ENCODE data around the gene NOC2L. TPM values are rescaled to one million over a fixed set of nuclear protein-coding genes. Genes with fewer than 3 reads are reported as not detected.

NOC2L gene
- total and polyA plus RNA-seq, 5 donors from 2014 or later, result 36.8 to 56.6 (median 54.0) TPM

- no peak overlapping the region for H3K27ac ChIP-seq (ENCODE audit: insufficient read depth, low read length, poor library complexity, severe bottlenecking)
- no peak overlapping the region for H3K27ac Mint-ChIP-seq
- H3K4me1 Mint-ChIP-seq, result peaks cover 0 to 10% (median 3%) of the 10 kb centered on the region in 4 donors
- no peaks in the 10 kb centered on the region for H3K9me3 Mint-ChIP-seq
- peaks cover 2% of the 10 kb centered on the region for H3K27me3 ChIP-seq (ENCODE audit: control insufficient read depth, insufficient read depth, low read length)
- ATAC-seq (ENCODE audit: low read depth in 2 of 2), result no peak
- H3K4me3 Mint-ChIP-seq, result no peak overlapping the region
- H3K36me3 Mint-ChIP-seq, result no peaks in the 10 kb centered on the region
- no peaks in the 10 kb centered on the region for H3K36me3 ChIP-seq (ENCODE audit: control insufficient read depth, insufficient read depth, low read length)
- peaks cover 3% of the 10 kb centered on the region for H3K4me1 ChIP-seq (ENCODE audit: control insufficient read depth, insufficient read depth, low read length, poor library complexity, severe bottlenecking)
- DNase-seq, result no peak
- no peaks in the 10 kb centered on the region for H3K9me3 ChIP-seq (ENCODE audit: control insufficient read depth in 2 of 2, low read length in 2 of 2)
- H3K27me3 Mint-ChIP-seq, result peaks cover 40% of the 10 kb centered on the region
- H3K4me3 ChIP-seq (ENCODE audit: low read depth, low read length), result no peak overlapping the region
These were observed 28.4 kb downstream of the NOC2L start for GRCh38 chr1:930633-931138.

- Histone ChIP-seq H3K27me3 (ENCODE audit: control insufficient read depth, insufficient read depth, low read length) (peaks cover 2% of the 10 kb centered on the region), H3K4me1 (ENCODE audit: control insufficient read depth, insufficient read depth, low read length, poor library complexity, severe bottlenecking) (peaks cover 8% of the 10 kb centered on the region), H3K27ac (ENCODE audit: insufficient read depth, low read length, poor library complexity, severe bottlenecking) (no peak overlapping the region), H3K36me3 (ENCODE audit: control insufficient read depth, insufficient read depth, low read length) (no peaks in the 10 kb centered on the region), H3K9me3 (ENCODE audit: control insufficient read depth in 2 of 2, low read length in 2 of 2) (no peaks in the 10 kb centered on the region), H3K4me3 (ENCODE audit: low read depth, low read length) (no peak overlapping the region)
- peaks cover 0 to 10% (median 3%) of the 10 kb centered on the region in 4 donors for H3K4me1 Mint-ChIP-seq
- H3K9me3 Mint-ChIP-seq, result no peaks in the 10 kb centered on the region
- no peak overlapping the region for H3K27ac Mint-ChIP-seq
- peaks cover 39% of the 10 kb centered on the region for H3K27me3 Mint-ChIP-seq
- DNase-seq (no peak), ATAC-seq (ENCODE audit: low read depth in 2 of 2) (no peak)
- H3K4me3 Mint-ChIP-seq, result no peak overlapping the region
- H3K36me3 Mint-ChIP-seq, result no peaks in the 10 kb centered on the region
These were observed 29.1 kb downstream of the NOC2L start for GRCh38 chr1:929712-930632.

- Mint-ChIP-seq H3K36me3 (no peaks in the 10 kb centered on the region), H3K27me3 (peaks cover 39% of the 10 kb centered on the region), H3K4me3 (no peak overlapping the region), H3K9me3 (no peaks in the 10 kb centered on the region), H3K27ac (peak overlapping the region in 1 of 3 donors; percentile 38), H3K4me1 (peaks cover 0 to 9% (median 3%) of the 10 kb centered on the region in 4 donors)
- no peak for DNase-seq
- no peaks in the 10 kb centered on the region for H3K36me3 ChIP-seq (ENCODE audit: control insufficient read depth, insufficient read depth, low read length)
- peaks cover 2% of the 10 kb centered on the region for H3K27me3 ChIP-seq (ENCODE audit: control insufficient read depth, insufficient read depth, low read length)
- no peak overlapping the region for H3K4me3 ChIP-seq (ENCODE audit: low read depth, low read length)
- H3K27ac ChIP-seq (ENCODE audit: insufficient read depth, low read length, poor library complexity, severe bottlenecking), result no peak overlapping the region
- ATAC-seq (ENCODE audit: low read depth in 2 of 2), result no peak
- no peaks in the 10 kb centered on the region for H3K9me3 ChIP-seq (ENCODE audit: control insufficient read depth in 2 of 2, low read length in 2 of 2)
- H3K4me1 ChIP-seq (ENCODE audit: control insufficient read depth, insufficient read depth, low read length, poor library complexity, severe bottlenecking), result peaks cover 14% of the 10 kb centered on the region
These were observed 30.0 kb downstream of the NOC2L start for GRCh38 chr1:928825-929661.

GRCh38 chr1:927748-928147 lies 31.3 kb downstream of the NOC2L start:
- H3K27me3 Mint-ChIP-seq, result peaks cover 44% of the 10 kb centered on the region
- DNase-seq, result no peak
- H3K9me3 Mint-ChIP-seq, result peaks cover 0 to 1% (median 0%) of the 10 kb centered on the region in 7 donors
- H3K36me3 Mint-ChIP-seq, result no peaks in the 10 kb centered on the region
- Histone ChIP-seq H3K4me1 (ENCODE audit: control insufficient read depth, insufficient read depth, low read length, poor library complexity, severe bottlenecking) (peaks cover 23% of the 10 kb centered on the region), H3K27ac (ENCODE audit: insufficient read depth, low read length, poor library complexity, severe bottlenecking) (no peak overlapping the region), H3K36me3 (ENCODE audit: control insufficient read depth, insufficient read depth, low read length) (no peaks in the 10 kb centered on the region), H3K27me3 (ENCODE audit: control insufficient read depth, insufficient read depth, low read length) (peaks cover 2% of the 10 kb centered on the region), H3K9me3 (ENCODE audit: control insufficient read depth in 2 of 2, low read length in 2 of 2) (no peaks in the 10 kb centered on the region), H3K4me3 (ENCODE audit: low read depth, low read length) (no peak overlapping the region)
- peaks cover 0 to 16% (median 7%) of the 10 kb centered on the region in 4 donors for H3K4me1 Mint-ChIP-seq
- ATAC-seq (ENCODE audit: low read depth in 2 of 2), result no peak
- no peak overlapping the region for H3K27ac Mint-ChIP-seq
- no peak overlapping the region for H3K4me3 Mint-ChIP-seq

GRCh38 chr1:927234-927633 lies 31.8 kb downstream of the NOC2L start:
- no peaks in the 10 kb centered on the region for H3K36me3 ChIP-seq (ENCODE audit: control insufficient read depth, insufficient read depth, low read length)
- H3K27me3 ChIP-seq (ENCODE audit: control insufficient read depth, insufficient read depth, low read length), result peaks cover 2% of the 10 kb centered on the region
- H3K4me1 Mint-ChIP-seq, result peaks cover 0 to 16% (median 7%) of the 10 kb centered on the region in 4 donors
- H3K27ac Mint-ChIP-seq, result no peak overlapping the region
- DNase-seq (no peak), ATAC-seq (ENCODE audit: low read depth in 2 of 2) (no peak)
- H3K4me1 ChIP-seq (ENCODE audit: control insufficient read depth, insufficient read depth, low read length, poor library complexity, severe bottlenecking), result peaks cover 23% of the 10 kb centered on the region
- H3K27me3 Mint-ChIP-seq, result peaks cover 46% of the 10 kb centered on the region
- no peaks in the 10 kb centered on the region for H3K36me3 Mint-ChIP-seq
- no peaks in the 10 kb centered on the region for H3K9me3 ChIP-seq (ENCODE audit: control insufficient read depth in 2 of 2, low read length in 2 of 2)
- H3K9me3 Mint-ChIP-seq, result peaks cover 0 to 1% (median 0%) of the 10 kb centered on the region in 7 donors
- H3K27ac ChIP-seq (ENCODE audit: insufficient read depth, low read length, poor library complexity, severe bottlenecking), result no peak overlapping the region
- no peak overlapping the region for H3K4me3 Mint-ChIP-seq
- H3K4me3 ChIP-seq (ENCODE audit: low read depth, low read length), result no peak overlapping the region

- Histone ChIP-seq H3K27me3 (ENCODE audit: control insufficient read depth, insufficient read depth, low read length) (peaks cover 6% of the 10 kb centered on the region), H3K9me3 (ENCODE audit: control insufficient read depth in 2 of 2, low read length in 2 of 2) (no peaks in the 10 kb centered on the region), H3K4me3 (ENCODE audit: low read depth, low read length) (no peak overlapping the region), H3K4me1 (ENCODE audit: control insufficient read depth, insufficient read depth, low read length, poor library complexity, severe bottlenecking) (peaks cover 29% of the 10 kb centered on the region), H3K27ac (ENCODE audit: insufficient read depth, low read length, poor library complexity, severe bottlenecking) (no peak overlapping the region), H3K36me3 (ENCODE audit: control insufficient read depth, insufficient read depth, low read length) (no peaks in the 10 kb centered on the region)
- peak overlapping the region; percentile 52 to 76 (median 70) for H3K4me3 Mint-ChIP-seq
- peaks cover 45% of the 10 kb centered on the region for H3K27me3 Mint-ChIP-seq
- DNase-seq (no peak), ATAC-seq (ENCODE audit: low read depth in 2 of 2) (no peak)
- H3K27ac Mint-ChIP-seq, result no peak overlapping the region
- peaks cover 0 to 18% (median 8%) of the 10 kb centered on the region in 4 donors for H3K4me1 Mint-ChIP-seq
- peaks cover 0 to 1% (median 0%) of the 10 kb centered on the region in 7 donors for H3K9me3 Mint-ChIP-seq
- H3K36me3 Mint-ChIP-seq, result no peaks in the 10 kb centered on the region
These were observed 33.3 kb downstream of the NOC2L start for GRCh38 chr1:925561-926421.
